Measurements from ENCODE around the gene EIF6. TPM values are rescaled to one million over a fixed set of nuclear protein-coding genes. Genes with fewer than 3 reads are reported as not detected.

Gene EIF6
- total RNA-seq, 1 donor from 2014 or later = 72.6 TPM

DNA sequence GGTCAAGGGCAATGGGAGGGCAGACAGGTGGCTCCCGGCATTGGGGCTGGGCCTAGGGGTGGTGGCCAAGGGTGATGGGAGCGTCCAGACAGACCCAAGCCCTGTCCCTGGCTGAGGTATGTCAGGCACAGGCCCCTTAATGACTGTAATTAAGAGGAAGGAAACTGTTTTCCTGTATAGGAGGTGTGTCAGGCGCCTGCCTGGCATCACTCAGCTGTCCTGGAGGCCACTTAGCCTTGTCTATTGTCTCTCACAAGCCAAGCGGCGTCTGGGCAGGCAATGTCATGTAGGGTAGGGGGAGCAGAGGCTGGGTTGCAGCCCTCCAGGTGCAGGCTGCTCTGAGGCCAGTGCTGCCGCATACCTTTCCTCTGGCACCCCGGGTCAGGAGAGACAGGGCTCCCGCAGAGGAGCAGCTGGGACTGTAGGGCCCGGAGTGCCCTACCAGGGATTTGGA, 11.6 kb upstream of the EIF6 start:
- no peak overlapping the region for H3K27ac ChIP-seq
- no peaks in the 10 kb centered on the region for H3K36me3 ChIP-seq
- DNase-seq = no peak
- no peak for ATAC-seq
- H3K9me3 ChIP-seq = no peaks in the 10 kb centered on the region
- H3K27me3 ChIP-seq (ENCODE audit: low read depth) = peaks cover 29% of the 10 kb centered on the region
- H3K4me1 ChIP-seq = no peaks in the 10 kb centered on the region
- H3K4me3 ChIP-seq = no peak overlapping the region
- TF ChIP-seq, protein P1, sequence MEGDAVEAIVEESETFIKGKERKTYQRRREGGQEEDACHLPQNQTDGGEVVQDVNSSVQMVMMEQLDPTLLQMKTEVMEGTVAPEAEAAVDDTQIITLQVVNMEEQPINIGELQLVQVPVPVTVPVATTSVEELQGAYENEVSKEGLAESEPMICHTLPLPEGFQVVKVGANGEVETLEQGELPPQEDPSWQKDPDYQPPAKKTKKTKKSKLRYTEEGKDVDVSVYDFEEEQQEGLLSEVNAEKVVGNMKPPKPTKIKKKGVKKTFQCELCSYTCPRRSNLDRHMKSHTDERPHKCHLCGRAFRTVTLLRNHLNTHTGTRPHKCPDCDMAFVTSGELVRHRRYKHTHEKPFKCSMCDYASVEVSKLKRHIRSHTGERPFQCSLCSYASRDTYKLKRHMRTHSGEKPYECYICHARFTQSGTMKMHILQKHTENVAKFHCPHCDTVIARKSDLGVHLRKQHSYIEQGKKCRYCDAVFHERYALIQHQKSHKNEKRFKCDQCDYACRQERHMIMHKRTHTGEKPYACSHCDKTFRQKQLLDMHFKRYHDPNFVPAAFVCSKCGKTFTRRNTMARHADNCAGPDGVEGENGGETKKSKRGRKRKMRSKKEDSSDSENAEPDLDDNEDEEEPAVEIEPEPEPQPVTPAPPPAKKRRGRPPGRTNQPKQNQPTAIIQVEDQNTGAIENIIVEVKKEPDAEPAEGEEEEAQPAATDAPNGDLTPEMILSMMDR (IDR thresholded peaks at IDR 0.05) = no peak
- intact Hi-C loops (cut with DNase I) = no loop called here

DNA sequence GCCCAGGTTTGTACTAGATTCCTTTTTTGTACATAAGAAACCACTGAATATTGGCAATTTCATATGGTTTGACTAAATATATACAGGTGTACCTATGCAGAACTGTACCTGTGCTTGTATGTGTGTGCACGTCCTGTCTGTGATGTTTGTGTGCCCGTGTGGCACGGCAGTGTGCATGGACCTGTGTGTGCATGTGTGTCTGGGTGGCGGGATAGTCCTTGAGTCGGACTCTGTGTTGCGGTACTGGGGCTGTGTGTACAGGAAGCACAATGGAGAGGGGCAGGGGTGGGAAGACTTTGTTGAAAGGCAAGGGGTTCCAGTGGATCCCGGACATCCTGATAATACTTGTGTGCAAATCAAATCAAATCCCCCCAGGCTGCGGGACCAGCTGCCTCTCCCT, 11.1 kb upstream of the EIF6 start:
- H3K27me3 ChIP-seq (ENCODE audit: low read depth) = peaks cover 29% of the 10 kb centered on the region

DNA sequence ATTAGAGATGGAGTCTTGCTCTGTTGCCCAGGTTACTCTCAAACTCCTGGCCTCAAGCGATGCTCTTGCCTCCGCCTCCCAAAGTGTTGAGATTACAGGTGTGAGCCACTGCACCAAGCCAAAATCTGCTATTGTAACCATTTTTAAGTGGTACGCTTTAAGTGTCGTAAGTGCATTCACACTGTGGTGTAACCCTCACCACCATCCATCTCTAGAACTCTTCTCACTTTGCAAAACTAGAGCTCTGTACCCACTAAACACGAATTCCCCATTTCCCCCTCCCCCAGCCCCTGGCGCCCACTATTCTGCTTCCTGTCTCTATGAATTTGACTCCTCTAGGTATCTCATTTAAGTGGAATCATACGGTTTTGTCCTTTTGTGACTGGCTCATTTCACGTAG, 10.5 kb upstream of the EIF6 start:
- no peak for ATAC-seq

More for the DNA sequence above, 11.1 kb upstream of the EIF6 start:
- Histone ChIP-seq H3K36me3 (no peaks in the 10 kb centered on the region), H3K4me1 (no peaks in the 10 kb centered on the region), H3K27ac (no peak overlapping the region), H3K4me3 (no peak overlapping the region), H3K9me3 (no peaks in the 10 kb centered on the region)
- TF ChIP-seq, protein P1 (IDR thresholded peaks at IDR 0.05) = no peak
- no peak for DNase-seq
- intact Hi-C loops (cut with DNase I) = no loop called here
- no peak for ATAC-seq

DNA sequence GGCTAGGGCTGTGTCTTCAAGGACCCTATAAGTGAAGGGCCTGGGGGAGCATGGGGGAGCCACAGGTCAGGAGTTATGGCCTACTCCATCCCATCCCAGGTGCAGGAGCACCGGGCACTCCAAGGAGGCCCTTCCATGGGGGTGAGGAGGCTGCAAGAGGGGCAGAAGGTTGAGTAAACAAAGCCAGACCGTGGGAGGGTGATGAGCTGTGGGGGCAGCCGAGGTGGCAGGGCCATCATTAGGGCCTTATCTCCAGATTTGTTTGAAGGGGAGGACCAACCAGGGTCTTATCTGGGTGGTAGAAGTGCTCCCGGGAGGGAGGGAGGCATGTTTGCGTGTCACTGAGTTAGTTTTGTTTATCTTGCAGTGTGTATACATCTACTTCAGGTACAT, 9.7 kb upstream of the EIF6 start:
- H3K27ac ChIP-seq = no peak overlapping the region
- ATAC-seq = no peak
- intact Hi-C loops (cut with DNase I) = no loop called here
- peaks cover 29% of the 10 kb centered on the region for H3K27me3 ChIP-seq (ENCODE audit: low read depth)
- DNase-seq = no peak
- H3K4me3 ChIP-seq = no peak overlapping the region
- no peaks in the 10 kb centered on the region for H3K4me1 ChIP-seq
- no peaks in the 10 kb centered on the region for H3K9me3 ChIP-seq
- H3K36me3 ChIP-seq = no peaks in the 10 kb centered on the region
- TF ChIP-seq, protein P1 (IDR thresholded peaks at IDR 0.05) = no peak

More for the DNA sequence above, 10.5 kb upstream of the EIF6 start:
- Histone ChIP-seq H3K4me1 (no peaks in the 10 kb centered on the region), H3K27ac (no peak overlapping the region), H3K36me3 (no peaks in the 10 kb centered on the region), H3K4me3 (no peak overlapping the region), H3K27me3 (ENCODE audit: low read depth) (peaks cover 29% of the 10 kb centered on the region), H3K9me3 (no peaks in the 10 kb centered on the region)
- no peak for DNase-seq
- TF ChIP-seq, protein P1 (IDR thresholded peaks at IDR 0.05) = no peak
- intact Hi-C loops (cut with DNase I) = no loop called here

DNA sequence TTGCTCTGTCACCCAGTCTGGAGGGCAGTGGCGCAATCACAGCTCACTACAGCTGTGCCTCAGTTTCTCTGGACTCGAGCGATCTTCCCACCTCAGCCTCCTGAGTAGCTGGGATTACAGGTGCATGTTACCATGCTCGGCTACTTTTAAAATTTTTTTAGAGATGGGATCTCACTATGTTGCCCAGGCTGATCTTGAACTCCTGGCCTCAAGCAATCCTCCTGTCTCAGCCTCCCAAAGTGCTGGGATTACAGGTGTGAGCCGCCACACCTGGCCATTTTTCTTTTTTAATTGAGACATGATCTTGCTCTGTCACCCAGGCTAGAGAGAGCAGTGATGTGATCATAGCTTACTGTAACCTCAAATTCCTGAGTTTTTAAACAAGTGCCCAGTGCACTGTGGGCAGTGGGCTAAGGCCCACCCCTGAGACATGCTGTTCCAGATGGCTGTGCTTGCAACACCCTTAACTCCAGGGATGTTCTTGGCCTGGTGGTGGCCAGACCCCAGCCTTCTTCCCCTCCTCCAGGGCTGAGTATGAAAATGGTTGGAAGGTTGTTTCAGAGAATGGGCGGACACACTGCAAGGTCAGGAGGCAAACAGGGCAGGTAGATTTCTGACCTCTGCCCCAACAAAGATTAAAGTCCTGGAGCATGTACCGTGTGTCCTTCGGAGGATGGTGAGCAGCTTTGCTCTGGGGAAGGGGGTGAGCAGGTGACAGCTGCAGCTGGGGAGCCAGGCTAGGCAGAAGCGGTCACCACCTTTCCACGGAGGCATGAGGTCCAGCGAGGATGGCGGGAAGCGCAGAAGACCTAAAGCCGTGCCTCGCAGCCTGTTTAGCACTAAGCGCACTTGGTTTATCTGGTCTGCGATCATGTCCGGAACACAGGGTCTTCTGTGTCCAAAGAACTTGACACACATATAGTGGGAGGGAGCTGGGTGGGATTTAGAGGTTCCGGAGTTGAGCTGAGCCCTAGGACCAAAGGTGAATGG, 9.0 kb upstream of the EIF6 start:
- peaks cover 29% of the 10 kb centered on the region for H3K27me3 ChIP-seq (ENCODE audit: low read depth)
- H3K9me3 ChIP-seq = no peaks in the 10 kb centered on the region
- H3K36me3 ChIP-seq = no peaks in the 10 kb centered on the region
- H3K27ac ChIP-seq = no peak overlapping the region
- intact Hi-C loops (cut with DNase I) = no loop called here
- ATAC-seq = no peak
- TF ChIP-seq, protein P1 (IDR thresholded peaks at IDR 0.05) = no peak
- no peaks in the 10 kb centered on the region for H3K4me1 ChIP-seq
- DNase-seq = no peak
- no peak overlapping the region for H3K4me3 ChIP-seq

Measured in lower lobe of right lung (tissue), 2 donors.